HG03520 (cell line): ENCODE measurements around the gene ABHD3.
"Not testable (repeated sequence)": the region's sequence is repeated elsewhere in the genome, so short reads cannot be mapped to it uniquely, and the experiment has no call there.

Experiments used
- ATAC-seq: cut with Tn5 transposase; IDR thresholded peaks from one replicate; pipeline ENCODE4 v1.9.1; 2021; ENCODE audit warnings: mild to moderate bottlenecking, moderate library complexity; ENCODE audit not compliant: unreplicated experiment

Gene ABHD3

DNA sequence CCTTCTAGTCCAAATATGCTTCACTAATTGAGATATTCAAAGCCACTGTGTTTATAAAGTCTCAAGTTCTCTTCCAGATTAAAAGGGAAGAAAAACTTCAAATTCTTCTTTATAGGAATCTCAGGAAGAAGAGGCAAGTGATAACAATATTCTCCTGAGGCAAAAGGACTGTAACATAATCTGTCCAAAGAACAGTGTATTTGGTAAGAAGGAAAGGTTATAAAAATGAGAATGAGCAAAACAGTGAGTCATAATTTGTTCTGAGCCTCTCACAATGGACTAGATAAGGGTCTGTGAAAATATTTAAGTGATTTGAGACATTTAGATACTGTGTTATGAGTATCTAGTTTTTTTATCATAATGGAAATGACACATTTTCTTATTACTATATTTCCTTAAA, 48.2 kb downstream of the ABHD3 start:
- no peak for ATAC-seq

DNA sequence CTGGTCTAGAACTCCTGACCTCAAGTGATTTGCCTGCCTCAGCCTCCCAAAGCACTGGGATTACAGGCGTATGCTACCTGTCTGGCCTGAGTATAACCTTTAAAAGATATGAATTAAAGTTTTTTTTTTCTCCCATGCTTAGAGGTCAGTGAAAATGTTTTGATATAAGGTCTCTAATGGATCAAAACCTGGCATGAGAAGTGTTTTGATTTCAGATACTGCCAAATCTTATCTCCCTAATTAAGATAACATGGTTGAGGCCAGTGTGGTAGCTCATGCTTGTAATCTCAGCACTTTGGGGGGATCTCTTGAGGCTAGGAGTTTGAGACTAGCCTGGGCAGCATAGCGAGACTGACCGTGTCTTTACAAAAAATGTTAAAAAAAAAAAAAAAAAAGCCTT, 51.2 kb downstream of the ABHD3 start:
- no peak for ATAC-seq

DNA sequence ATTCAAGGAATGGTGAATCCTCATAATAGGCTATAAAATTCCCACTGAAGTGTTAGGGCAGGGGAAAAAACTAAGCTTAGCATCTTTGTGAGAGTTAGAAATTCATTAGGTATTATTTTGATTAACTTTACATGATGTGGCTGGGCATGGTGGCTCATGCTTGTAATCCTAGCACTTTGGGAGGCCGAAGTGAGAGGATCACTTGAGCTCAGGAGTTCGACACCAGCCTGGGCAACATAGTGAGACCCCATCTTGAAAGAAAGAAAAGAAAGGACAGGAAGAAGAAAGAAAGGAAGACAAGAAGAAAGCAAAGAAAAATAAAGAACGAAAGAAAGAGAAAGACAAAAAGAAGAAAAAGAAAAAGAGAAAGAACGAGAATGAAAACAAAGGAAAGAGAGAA, 52.5 kb downstream of the ABHD3 start:
- no peak for ATAC-seq

DNA sequence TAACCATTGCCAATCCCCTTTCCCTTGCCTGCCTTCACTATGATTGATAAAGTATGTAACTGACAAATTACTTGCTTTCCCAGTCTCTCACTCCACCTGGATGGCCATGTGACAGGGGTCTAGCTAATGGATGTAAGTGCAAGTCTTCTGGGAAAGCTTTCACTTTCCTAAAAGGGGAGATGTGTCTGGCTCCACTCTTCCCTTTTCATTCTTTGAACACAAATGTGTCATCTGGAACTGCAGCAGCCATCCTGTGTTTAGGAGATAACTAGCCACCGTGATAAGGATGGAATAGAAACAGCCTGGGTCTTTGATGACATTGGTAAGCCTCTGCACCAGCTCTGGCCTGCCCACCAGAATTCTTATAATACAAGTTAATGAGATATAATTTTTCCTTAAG, 54.3 kb downstream of the ABHD3 start:
- ATAC-seq: no peak

DNA sequence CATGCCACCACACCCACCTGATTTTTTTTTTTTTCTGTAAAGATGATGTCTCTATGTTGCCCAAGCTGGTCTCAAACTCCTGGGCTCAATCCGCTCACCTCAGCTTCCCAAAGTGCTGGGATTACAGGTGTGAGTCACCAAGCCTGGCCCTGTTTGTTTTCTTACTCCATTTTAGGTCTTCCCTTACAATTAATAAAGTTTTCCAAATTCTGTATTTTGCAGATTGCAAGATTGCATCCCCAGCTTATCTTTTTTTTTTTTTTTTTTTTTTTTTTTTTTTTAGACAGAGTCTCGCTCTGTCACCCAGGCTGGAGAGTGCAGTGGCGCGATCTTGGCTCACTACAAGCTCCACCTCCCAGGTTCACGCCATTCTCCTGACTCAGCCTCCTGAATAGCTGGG, 64.2 kb downstream of the ABHD3 start:
- ATAC-seq: not testable (repeated sequence)

DNA sequence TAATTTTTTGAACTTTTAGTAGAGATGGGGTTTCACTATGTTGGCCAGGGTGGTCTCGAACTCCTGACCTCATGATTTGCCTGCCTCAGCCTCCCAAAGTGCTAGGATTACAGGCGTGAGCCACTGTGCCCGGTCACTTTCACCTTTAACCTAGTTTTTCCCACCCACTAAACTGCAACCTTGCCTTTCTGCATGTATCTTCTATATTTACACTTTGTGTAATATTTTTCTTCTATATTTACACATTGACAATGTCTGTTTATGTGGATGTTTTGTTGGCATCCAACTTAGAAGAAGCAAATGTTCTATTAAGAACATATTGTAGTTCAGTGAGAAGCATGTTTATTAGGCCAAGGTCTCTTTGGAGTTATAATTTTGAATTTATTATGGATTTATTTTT, 65.8 kb downstream of the ABHD3 start:
- ATAC-seq: no peak

DNA sequence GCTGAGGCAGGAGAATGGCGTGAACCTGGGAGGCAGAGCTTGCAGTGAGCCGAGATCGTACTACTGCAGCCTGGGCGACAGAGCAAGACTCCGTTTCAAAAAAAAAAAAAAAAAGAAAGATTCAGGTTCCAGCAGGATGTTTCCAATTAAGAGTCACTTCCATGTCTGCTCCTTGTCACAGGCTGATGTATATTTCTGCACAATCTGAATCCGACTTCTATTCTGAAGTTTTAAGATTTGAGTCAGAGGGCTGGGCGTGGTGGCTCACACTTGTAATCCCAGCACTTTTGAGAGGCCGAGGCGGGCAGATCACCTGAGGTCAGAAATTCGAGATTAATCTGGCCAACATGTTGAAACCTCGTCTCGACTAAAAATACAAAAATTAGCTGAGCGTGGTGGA, 67.8 kb downstream of the ABHD3 start:
- no peak for ATAC-seq

DNA sequence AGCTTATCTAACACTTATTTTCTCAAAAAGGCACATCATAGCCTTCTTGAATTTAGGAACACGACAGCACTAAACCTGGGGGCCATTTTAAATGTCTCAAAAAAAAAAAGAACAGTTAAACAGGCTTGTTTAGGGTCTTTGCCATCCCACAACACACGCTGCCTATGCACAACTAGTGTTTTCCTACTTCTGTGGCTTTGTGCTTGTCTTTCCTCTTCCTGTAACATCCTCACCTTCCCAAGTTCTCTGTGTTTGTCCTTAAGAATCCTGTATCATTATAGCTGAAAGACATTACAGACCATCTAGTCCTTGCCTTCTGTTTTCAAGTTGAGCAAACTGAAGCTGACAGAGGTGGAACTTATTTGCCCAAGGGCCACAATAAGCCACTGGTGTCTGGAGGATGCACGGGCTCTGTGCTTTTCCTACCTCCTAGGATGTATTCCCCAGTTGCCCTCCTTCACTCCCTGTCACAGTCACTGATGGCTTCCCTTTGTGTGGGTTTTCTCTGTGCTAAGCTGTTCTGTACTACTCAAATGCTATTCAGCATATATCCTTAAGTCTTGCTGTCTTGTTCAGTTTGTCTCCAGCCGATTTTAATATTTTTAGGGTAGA, 69.9 kb downstream of the ABHD3 start:
- ATAC-seq: no peak

DNA sequence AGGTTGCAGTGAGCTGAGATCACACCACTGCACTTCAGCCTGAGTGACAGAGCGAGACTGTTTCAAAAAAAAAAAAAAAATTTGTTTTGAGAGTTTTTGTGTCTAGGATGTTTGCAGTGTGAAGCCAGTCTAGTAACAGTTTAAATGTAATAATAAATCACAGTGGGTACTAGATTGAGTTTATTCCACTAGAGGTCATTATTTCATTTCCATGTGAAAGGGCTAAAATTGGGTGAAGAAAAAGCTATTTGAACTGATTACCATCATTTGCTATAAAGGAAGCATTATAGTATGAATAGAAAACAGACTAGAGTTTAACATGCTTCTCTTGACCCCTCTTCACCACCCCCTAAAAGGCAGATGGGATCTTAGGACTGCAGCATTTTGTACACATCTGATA, 72.2 kb downstream of the ABHD3 start:
- no peak for ATAC-seq

DNA sequence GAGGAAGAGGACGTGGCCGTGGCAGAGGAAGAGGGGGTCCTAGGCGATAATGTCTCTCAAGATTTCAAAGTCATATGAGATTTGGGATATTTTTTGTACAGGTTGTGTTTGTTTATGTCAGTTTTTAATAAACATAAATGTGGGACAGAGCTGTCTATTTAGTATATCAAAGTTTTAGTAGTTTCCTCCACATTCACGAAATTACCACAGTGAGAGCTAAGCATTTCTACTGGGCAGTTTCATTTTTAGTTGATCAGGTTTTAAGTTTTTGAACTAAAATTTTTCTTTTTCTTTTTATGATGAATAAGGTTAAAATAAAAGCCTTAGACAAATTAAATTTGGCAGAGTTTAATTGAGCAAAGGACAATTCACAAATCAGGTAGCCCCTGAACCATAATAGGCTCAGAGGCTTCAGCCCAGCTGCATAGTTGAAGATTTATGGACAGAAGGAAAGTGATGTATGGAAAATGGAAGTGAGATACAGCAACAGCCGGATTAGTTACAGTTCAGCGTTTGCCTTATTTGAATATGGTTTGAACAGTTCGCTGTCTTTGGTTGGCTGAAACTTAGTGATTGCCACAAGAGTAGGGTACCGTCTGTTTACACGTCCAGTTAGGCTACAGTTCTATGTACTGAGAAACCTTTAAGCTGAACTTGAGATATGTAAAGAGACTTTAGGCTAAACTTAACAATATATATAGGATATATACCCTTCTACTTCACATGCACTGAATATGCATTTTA, 75.3 kb downstream of the ABHD3 start:
- ATAC-seq: peak; percentile 96

DNA sequence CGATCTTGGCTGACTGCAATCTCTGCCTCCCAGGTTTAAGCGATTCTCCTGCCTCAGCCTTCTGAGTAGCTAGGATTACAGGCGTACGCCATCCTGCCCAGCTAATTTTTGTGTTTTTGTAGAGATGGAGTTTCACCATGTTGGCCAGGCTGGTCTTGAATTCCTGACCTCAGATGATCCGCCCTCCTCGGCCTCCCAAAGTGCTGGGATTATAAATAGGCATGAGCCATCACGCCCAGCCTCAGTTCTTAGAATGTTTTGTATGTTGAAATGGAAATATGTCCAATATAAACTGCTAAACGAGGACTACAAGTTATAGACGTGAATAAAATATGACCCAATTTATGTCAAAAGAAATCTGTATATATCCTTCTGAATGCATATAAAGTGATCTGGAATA, 82.9 kb downstream of the ABHD3 start:
- not testable (repeated sequence) for ATAC-seq

DNA sequence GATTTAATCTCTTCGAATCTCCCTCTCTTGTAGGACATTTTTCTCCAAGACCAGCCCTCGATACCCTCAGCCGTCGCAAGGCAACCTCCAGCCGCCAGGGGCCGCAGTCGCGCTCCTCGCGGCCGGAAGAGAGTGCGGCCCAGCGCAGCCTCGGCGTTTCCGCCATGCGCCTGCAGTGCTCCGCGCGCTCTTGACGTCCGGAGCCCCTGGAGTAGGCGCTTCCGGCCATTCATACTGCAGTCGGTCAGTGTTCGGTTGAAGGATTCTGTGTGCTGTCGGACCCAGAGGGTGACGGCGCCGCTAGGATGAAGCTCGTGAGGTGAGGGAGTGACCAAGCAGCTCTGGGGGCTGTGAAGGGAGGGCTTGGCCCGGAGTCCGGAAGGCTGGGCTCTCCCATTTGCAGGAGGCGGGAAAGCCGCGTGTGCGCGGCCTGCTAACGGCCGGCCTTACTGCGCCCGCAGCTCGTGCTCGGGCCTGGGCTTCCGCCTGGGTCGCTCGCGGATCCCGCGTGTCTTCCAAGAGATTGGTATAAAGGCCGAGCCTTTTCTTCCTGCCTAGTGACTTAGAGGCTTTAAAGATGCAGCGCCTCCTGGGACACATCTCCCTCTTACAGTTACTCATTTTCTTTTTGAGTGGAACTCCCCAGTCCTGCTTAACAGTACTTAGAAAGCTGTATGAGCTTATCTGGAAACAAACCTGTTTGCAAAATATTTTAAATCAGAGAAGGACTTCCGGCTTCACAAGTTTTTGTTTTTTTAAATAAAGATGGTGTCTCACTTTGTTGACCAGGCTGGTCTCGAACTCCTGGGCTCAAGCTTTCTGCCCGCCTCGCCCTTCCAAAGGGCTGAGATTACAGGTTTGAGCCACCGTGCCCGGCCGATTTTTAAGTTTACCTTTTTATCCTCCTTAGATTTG, 92.2 kb downstream of the ABHD3 start, which contains the start of gene SNRPD1:
TSS of gene SNRPD1 (plus strand) at position 190 of the 915 bp plus-strand sequence. CDS start at position 306, 116 bp downstream.
- ATAC-seq: peak; percentile 97

DNA sequence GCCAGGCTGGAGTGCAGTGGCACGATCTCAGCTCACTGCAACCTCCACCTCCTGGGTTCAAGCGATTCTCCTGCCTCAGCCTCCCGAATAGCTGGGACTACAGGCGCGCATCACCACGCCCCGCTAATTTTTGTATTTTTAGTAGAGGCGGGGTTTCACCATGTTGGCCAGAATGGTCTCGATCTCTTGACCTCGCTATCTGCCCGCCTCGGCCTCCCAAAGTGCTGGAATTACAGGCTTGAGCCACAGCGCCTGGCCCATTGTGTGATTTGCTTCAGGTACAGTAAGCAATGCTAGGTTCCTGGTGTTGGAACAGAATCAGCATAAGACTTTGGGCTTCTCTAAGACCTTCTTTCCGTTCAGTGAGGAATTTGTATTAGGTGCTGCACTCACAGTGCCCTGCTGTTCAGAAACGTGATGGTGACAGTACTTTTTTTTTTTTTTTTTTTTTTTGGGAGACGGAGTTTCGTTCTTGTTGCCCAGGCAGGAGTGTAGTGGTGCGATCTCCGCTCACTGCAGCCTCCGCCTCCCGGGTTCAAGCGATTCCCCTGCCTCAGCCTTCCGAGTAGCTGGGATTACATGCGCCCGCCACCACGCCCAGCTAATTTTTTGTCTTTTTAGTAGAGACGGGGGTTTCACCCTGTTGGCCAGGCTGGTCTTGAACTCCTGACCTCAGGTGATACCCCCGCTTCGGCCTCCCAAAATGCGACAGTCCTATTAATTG, 93.0 kb downstream of the ABHD3 start:
- ATAC-seq: not testable (repeated sequence)

DNA sequence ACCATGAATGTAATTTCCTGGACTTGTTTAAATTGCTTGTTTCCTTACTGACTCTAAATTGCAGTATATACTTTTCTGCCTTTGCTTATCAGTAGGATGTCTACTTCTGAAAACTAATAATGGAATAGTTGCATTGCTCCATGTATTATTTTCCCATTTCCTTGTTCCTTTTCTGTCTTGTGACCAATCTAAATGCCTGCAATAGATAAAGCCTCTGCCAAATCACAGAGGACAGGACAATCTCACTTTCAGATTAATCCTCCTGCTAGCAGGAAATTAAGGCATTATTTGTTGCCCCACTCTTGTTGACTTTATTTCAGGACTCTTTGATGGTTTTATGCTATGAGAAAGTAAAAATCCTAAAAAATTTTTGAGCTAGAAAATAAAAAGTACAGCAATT, 99.4 kb downstream of the ABHD3 start:
- no peak for ATAC-seq

DNA sequence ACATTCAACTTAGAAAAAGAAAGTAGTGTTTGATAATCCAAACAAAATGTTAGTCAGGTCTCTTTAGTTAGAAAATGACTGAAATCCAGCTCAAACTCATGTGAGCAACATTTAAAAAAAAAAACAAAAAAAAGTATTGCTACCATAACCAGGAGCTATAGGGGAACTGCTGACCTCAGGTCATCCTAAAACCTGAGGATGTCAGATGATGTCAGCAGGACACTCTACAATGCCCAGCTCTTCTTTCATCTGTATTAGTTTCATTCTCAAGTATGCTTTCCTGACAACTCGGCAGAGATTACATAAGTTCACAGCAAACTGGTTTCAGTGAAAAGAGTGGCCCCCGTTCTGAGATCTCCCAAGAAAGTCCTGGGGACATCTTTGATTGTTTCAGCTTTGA, 99.9 kb downstream of the ABHD3 start:
- ATAC-seq: no peak

DNA sequence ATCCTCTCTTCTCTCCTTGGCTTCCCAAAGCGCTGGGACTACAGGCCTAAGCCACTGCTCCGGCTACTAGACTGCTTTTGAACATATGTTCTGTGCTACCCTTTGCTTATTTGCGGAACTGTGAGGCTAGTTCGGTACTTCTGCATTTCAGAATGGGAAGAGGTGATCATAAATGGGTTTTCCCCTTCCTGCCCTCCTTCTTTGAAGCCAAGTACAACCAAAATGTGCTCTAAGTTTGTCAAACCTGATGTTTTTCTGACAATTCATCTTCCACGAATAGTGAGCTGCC, 102.3 kb downstream of the ABHD3 start:
- no peak for ATAC-seq
